Activated B cell treated with CpG ODN at 0.5 μM for 24 hours (primary cell): ENCODE results near the gene TMEM40. TPM values are rescaled to one million over a fixed set of nuclear protein-coding genes. Genes with fewer than 3 reads are reported as not detected.
A peak's percentile ranks its signal among the peaks of the same experiment; 100 is the strongest.

Experiments
- ATAC-seq: fragments of 200-7000 bp; cut with Tn5 transposase; one replicate; pipeline ENCODE4 v1.10.0; 2021; ENCODE audit warnings: low read depth, mild to moderate bottlenecking, moderate library complexity
- CTCF ChIA-PET: fragments of 350-600 bp; sonication (Branson Sonifier 250); formaldehyde crosslinking; loops from one replicate; lab custom pipeline; 2021; ENCODE audit warnings: antibody characterized with exemption; lab: Charles Lee
- POLR2A ChIA-PET: fragments of 350-600 bp; sonication (Branson Sonifier 250); formaldehyde crosslinking; loops from one replicate; lab custom pipeline; 2021; ENCODE audit warnings: antibody characterized with exemption; lab: Charles Lee
- DNase-seq: peaks from one replicate; pipeline ENCODE4 v3.0.0; 2022
- H3K27ac Mint-ChIP-seq: one replicate; pipeline ENCODE4 v1.8.0; 2020; ENCODE audit warnings: mixed read lengths
- H3K27me3 Mint-ChIP-seq: one replicate; pipeline ENCODE4 v1.8.0; 2021; ENCODE audit warnings: mixed read lengths
- H3K36me3 Mint-ChIP-seq: one replicate; pipeline ENCODE4 v1.8.0; 2021; ENCODE audit warnings: low read depth, mixed read lengths
- H3K4me1 Mint-ChIP-seq: one replicate; pipeline ENCODE4 v1.8.0; 2021; ENCODE audit warnings: mixed read lengths
- H3K4me3 Mint-ChIP-seq: one replicate; pipeline ENCODE4 v1.8.0; 2020; ENCODE audit warnings: mild to moderate bottlenecking, mixed read lengths
- H3K9me3 Mint-ChIP-seq: one replicate; pipeline ENCODE4 v1.8.0; 2020; ENCODE audit warnings: mixed read lengths
- CTCF ChIP-seq: fragments of 200-600 bp; IDR thresholded peaks from one replicate; pipeline ENCODE4 v1.8.0; 2022; ENCODE audit warnings: antibody characterized with exemption, mild to moderate bottlenecking
- intact Hi-C: fragments of 100-400 bp; cut with micrococcal nuclease; formaldehyde crosslinking; loops from one replicate; pipeline ENCODE4 v1.15.1; 2024
- total RNA-seq: library from RNA; stranded (reverse); gene quantifications from 2 replicates; pipeline ENCODE4 v1.2.3, GENCODE V29; 2022

Gene TMEM40
- not detected in 2 replicates for total RNA-seq

GRCh38 chr3:12759097-12759679 is at the start of gene TMEM40:
TMEM40 (minus strand) TSS chr3:12759259; CDS start chr3:12749832, 9,427 bp downstream.
- no peak for TF ChIP-seq CTCF
- no peak for DNase-seq
- Mint-ChIP-seq H3K9me3 (no peaks in the 10 kb centered on the region), H3K27ac (peak within 1 kb of the TSS; percentile 35), H3K36me3 (no peaks in the 10 kb centered on the region), H3K4me3 (no peak within 1 kb of the TSS), H3K4me1 (peaks cover 17% of the 10 kb centered on the region), H3K27me3 (peaks cover 13% of the 10 kb centered on the region)
- ChIA-PET POLR2A (interaction anchor here (0.6 kb wide), 1 partner anchor 310 kb away, joined by 4 read pairs; no protein-coding TSS in a partner anchor), CTCF (no interaction called here)
- intact Hi-C loops, result no loop called here
- ATAC-seq, result no peak

GRCh38 chr3:12808587-12808986 is 49.5 kb upstream of the TMEM40 start:
- ATAC-seq, result no peak
- POLR2A ChIA-PET, result interaction anchor here (2.4 kb wide), 1 partner anchor 32 kb away, joined by 21 read pairs; the partner anchor contains the start of gene RPL32
- CTCF ChIA-PET, result interaction anchor here (1.2 kb wide), 1 partner anchor 33 kb away, joined by 3 read pairs; the partner anchor contains the start of gene RPL32
- Mint-ChIP-seq H3K36me3 (no peaks in the 10 kb centered on the region), H3K27ac (no peak overlapping the region), H3K27me3 (no peaks in the 10 kb centered on the region), H3K9me3 (no peaks in the 10 kb centered on the region), H3K4me3 (peak overlapping the region; percentile 3), H3K4me1 (peaks cover 9% of the 10 kb centered on the region)
- DNase-seq, result no peak
- TF ChIP-seq CTCF, result no peak
- intact Hi-C loops, result no loop called here

- intact Hi-C loops, result no loop called here
- ATAC-seq, result no peak
- Mint-ChIP-seq H3K27me3 (no peaks in the 10 kb centered on the region), H3K27ac (no peak overlapping the region), H3K4me1 (peaks cover 9% of the 10 kb centered on the region), H3K36me3 (no peaks in the 10 kb centered on the region), H3K9me3 (no peaks in the 10 kb centered on the region), H3K4me3 (no peak overlapping the region)
- CTCF ChIA-PET, result interaction anchor here (1.2 to 1.4 kb wide), 2 partner anchors 10 to 34 kb away, joined by 3 read pairs; partner anchors contain the start of gene RPL32
- no peak for TF ChIP-seq CTCF
- no peak for DNase-seq
- POLR2A ChIA-PET, result no interaction called here
Measured at GRCh38 chr3:12807601-12808359, 48.7 kb upstream of the TMEM40 start.

- Mint-ChIP-seq H3K4me1 (peaks cover 9% of the 10 kb centered on the region), H3K36me3 (no peaks in the 10 kb centered on the region), H3K27me3 (no peaks in the 10 kb centered on the region), H3K4me3 (no peak overlapping the region), H3K9me3 (no peaks in the 10 kb centered on the region), H3K27ac (no peak overlapping the region)
- ChIA-PET CTCF (interaction anchor here (1.4 kb wide), 1 partner anchor 11 kb away, joined by 3 read pairs; no protein-coding TSS in a partner anchor), POLR2A (no interaction called here)
- intact Hi-C loops, result no loop called here
- no peak for ATAC-seq
- no peak for TF ChIP-seq CTCF
- DNase-seq, result no peak
Measured at GRCh38 chr3:12807066-12807465, 48.0 kb upstream of the TMEM40 start.

- ATAC-seq (no peak), DNase-seq (no peak)
- POLR2A ChIA-PET, result no interaction called here
- Mint-ChIP-seq H3K9me3 (no peaks in the 10 kb centered on the region), H3K36me3 (no peaks in the 10 kb centered on the region), H3K27me3 (no peaks in the 10 kb centered on the region), H3K4me3 (no peak overlapping the region), H3K4me1 (peaks cover 1% of the 10 kb centered on the region), H3K27ac (no peak overlapping the region)
- intact Hi-C loops, result no loop called here
- CTCF ChIA-PET, result no interaction called here
- no peak for TF ChIP-seq CTCF
Measured at GRCh38 chr3:12803371-12803770, 44.3 kb upstream of the TMEM40 start.
